ENCODE results near the gene TRIO.

Gene TRIO

GRCh38 chr5:14133394-14133793, 9.7 kb upstream of the TRIO start:
- no peak for TF ChIP-seq POLR2A (IDR thresholded peaks at IDR 0.05; ENCODE audit: low read depth, low read length)
- no peak for FAIRE-seq
- DNase-seq (ENCODE audit: insufficient read length, low spot score): no peak

DNA sequence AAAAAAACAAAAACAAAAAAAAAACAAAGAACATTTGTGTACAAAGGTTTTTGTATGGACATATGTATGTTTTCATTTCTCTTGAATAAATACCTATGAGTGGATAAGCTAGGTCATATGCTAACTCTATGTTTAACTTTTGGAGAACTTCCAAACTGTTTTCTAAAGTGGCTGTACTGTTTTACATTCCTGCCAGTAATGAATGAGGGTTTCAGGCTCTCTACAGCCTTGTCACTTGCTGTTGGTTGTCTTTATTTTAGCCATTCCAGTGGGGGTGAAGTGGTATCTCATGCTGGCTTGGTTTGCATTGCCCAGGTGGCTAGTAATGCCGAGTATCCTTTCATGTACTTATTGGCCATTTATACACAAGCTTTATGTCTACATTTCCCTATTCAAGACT, 9.1 kb upstream of the TRIO start:
- DNase-seq (ENCODE audit: insufficient read length, low spot score) (no peak), FAIRE-seq (no peak)

GRCh38 chr5:14134771-14135170, 8.4 kb upstream of the TRIO start:
- no peak for DNase-seq (ENCODE audit: insufficient read length, low spot score)
- no peak for TF ChIP-seq POLR2A (IDR thresholded peaks at IDR 0.05; ENCODE audit: low read depth, low read length)
- FAIRE-seq: no peak

More for the DNA sequence above, 9.1 kb upstream of the TRIO start:
- no peak for TF ChIP-seq POLR2A (IDR thresholded peaks at IDR 0.05; ENCODE audit: low read depth, low read length)

DNA sequence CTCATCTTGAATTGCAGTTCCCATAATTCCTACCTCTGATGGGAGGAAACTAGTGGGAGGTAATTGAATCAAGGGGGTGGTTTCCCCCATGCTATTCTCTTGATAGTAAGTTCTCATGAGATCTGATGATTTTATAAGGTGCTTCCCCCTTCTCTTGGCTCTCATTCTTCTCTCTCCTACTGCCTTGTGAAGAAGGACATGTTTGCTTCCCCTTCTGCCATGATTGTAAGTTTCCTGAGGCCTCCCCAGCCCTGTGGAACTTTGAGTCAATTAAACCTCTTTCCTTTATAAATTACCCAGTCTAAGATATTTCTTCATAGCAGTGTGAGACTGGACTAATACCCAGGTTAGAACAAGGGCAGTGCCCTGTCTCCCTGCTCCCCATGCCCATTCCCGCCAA, 7.5 kb upstream of the TRIO start:
- no peak for FAIRE-seq

DNA sequence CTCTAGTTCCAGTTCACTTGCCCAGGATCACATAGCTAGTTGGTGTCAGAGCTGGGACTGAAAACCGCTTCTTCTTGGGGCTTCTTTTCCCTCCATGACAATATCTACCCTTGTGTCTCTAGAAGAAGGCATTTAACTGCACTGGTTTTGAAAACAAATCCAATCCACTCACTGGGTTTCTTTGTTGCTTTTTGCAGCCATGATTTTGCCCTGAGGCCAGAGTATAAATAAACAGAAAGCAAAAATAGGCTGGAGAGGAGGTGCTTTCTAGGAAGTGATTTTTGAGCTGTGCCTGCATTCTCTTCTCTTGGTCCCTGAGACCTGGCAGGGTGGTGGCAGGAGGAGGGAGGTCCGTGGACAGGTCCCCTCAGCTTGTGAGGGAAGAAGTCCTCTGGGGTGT, 6.9 kb upstream of the TRIO start:
- no peak for FAIRE-seq
- TF ChIP-seq POLR2A (IDR thresholded peaks at IDR 0.05; ENCODE audit: low read depth, low read length): no peak

More for the DNA sequence above, 7.5 kb upstream of the TRIO start:
- no peak for DNase-seq (ENCODE audit: insufficient read length, low spot score)
- no peak for TF ChIP-seq POLR2A (IDR thresholded peaks at IDR 0.05; ENCODE audit: low read depth, low read length)

GRCh38 chr5:14138608-14139540, 4.3 kb upstream of the TRIO start:
- TF ChIP-seq POLR2A (IDR thresholded peaks at IDR 0.05; ENCODE audit: low read depth, low read length): no peak
- DNase-seq (ENCODE audit: insufficient read length, low spot score) (no peak), FAIRE-seq (no peak)

More for the DNA sequence above, 6.9 kb upstream of the TRIO start:
- no peak for DNase-seq (ENCODE audit: insufficient read length, low spot score)

DNA sequence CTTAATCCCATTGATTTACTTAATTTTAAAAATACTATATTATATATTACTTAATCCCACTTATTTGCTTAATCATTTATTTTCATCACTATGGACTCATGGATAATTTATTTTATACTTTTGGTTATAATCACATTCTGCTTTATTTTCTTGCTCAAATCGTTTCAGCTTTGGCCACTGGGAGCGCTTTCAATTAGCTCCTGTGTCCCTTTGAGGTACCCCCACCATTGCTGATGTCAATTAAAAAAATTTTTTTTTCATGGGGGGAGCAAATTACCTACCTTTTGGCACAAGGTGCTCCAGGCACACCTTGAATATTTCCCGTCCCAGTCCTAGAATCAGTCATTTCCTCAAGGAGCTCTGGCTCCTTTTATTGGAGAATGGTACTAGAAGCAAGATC, 1.4 kb upstream of the TRIO start:
- no peak for TF ChIP-seq POLR2A (IDR thresholded peaks at IDR 0.05; ENCODE audit: low read depth, low read length)
- no peak for FAIRE-seq
- no peak for DNase-seq (ENCODE audit: insufficient read length, low spot score)

- FAIRE-seq (no peak), DNase-seq (ENCODE audit: insufficient read length, low spot score) (no peak)
- no peak for TF ChIP-seq POLR2A (IDR thresholded peaks at IDR 0.05; ENCODE audit: low read depth, low read length)
These were observed 828 bp upstream of the TRIO start for GRCh38 chr5:14142202-14142826.

DNA sequence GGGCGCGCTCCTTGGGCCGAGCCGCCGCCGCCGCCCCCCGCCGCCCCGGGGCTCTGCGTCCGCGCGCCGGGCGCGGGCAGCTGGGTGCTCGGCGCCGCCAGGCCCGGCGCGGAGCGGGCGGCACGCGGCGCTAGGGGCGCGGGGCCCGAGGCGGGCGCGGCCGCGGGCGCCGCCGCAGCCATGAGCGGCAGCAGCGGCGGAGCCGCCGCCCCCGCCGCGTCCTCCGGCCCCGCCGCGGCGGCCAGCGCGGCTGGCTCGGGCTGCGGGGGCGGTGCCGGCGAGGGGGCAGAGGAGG, 351 bp downstream of the TRIO start:
- no peak for DNase-seq (ENCODE audit: insufficient read length, low spot score)
- no peak for FAIRE-seq
- TF ChIP-seq POLR2A (IDR thresholded peaks at IDR 0.05; ENCODE audit: low read depth, low read length): no peak

DNA sequence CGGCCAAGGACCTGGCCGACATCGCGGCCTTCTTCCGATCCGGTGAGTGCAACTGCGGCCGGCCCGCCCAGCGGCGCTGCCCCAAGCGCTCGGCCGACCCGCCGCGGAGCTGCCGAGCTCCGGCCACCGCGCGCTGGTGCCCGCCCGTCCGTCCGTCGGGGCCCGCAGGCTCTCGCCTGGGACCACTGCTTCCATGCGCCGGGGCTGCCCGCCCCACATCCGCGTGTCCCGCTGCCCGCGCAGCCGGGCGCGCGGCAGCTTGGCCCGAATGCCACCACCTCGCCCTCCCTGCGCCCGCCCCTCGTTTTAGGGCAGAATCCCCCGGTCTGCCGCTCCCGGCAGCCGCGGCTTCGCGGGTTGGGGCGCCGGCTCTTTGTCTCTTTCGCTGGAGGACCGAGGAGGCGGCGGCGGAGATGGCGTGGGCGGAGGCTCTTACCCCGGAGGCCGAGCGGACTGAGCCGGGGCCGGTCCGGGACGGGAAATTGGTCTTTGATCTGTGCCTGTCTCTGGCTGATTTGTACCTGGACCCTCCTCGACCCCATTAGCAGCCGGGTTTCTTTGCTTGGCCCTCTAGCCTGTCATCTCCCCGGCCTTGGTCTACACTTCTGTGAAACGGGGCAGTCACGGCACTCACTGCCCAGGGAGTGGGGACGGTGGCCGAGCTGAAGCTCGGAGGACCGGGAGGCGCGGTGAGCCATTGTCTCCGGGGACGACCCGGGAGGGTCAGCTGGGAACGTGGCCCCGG, 871 bp downstream of the TRIO start:
- FAIRE-seq: no peak
- TF ChIP-seq POLR2A (IDR thresholded peaks at IDR 0.05; ENCODE audit: low read depth, low read length): peak; percentile 16
- DNase-seq (ENCODE audit: insufficient read length, low spot score): no peak

GRCh38 chr5:14144586-14145434, 1.7 kb downstream of the TRIO start:
- DNase-seq (ENCODE audit: insufficient read length, low spot score) (peak; percentile 84), FAIRE-seq (no peak)
- peak; percentile 75 for TF ChIP-seq POLR2A (IDR thresholded peaks at IDR 0.05; ENCODE audit: low read depth, low read length)

DNA sequence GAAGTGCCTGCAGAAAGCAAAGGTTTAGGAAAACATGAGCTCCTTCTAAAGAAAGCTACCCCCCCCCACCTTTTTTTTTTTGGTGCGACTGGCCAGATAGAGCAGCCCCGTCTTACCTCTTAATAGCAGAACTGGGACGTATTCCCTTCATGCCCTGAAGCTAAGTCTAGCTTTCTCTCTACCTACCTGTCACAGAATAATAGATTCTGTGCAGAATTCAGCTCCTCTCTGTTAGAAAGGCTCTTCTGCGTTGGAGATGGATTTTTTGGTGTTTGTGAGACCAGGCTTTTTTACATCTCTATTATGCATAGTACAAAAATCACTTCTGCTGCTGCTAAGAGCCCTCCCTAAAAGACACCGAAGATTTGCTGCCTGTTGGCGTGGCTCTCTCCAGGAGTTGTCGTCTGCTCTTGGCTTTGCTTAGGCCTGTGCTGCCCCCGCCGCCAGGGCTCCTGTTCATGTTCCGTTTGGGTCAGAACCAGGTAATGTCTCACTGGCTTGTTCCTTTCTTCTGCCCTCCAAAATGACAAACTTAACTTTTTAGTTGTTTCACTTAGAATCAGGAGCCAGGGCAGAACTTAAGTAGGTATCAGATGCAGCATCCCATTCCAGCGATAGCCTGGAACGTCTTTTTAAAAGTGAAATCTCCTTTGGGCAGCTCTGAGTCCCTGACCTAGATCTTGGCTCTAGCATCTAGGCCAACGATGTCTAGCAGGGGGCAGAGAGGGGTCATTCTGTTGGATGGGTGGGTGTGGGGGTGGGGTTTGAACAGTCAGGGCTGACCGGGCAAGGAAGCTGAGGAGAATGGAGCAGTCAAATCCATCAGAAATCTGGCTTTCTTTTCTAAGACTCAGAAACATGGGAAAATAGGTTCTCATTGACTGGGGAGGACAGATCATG, 2.5 kb downstream of the TRIO start:
- TF ChIP-seq POLR2A (IDR thresholded peaks at IDR 0.05; ENCODE audit: low read depth, low read length): no peak
- no peak for DNase-seq (ENCODE audit: insufficient read length, low spot score)
- no peak for FAIRE-seq

GRCh38 chr5:14146725-14147124, 3.6 kb downstream of the TRIO start:
- TF ChIP-seq POLR2A (IDR thresholded peaks at IDR 0.05; ENCODE audit: low read depth, low read length): no peak; the same call in 1 of the 2 replicates
- FAIRE-seq (peak; percentile 60), DNase-seq (ENCODE audit: insufficient read length, low spot score) (no peak)
